MG63 (cell line): ENCODE measurements around the gene KCNIP3. TPM values are rescaled to one million over a fixed set of nuclear protein-coding genes. Genes with fewer than 3 reads are reported as not detected.

Source experiments
- DNase-seq: peaks from one replicate; pipeline ENCODE4 v3.0.0-alpha.2; 2020
- H3K27me3 ChIP-seq: fragments of 250-450 bp; sonication (Bioruptor Pico); 2 replicates; pipeline ENCODE4 v1.5.1; 2020; ENCODE audit warnings: mild to moderate bottlenecking, moderate library complexity
- H3K36me3 ChIP-seq: fragments of 250-450 bp; sonication (Bioruptor Pico); 2 replicates; pipeline ENCODE4 v1.5.1; 2020; ENCODE audit warnings: mild to moderate bottlenecking, moderate library complexity
- H3K4me3 ChIP-seq: fragments of 250-450 bp; sonication (Bioruptor Pico); 2 replicates; pipeline ENCODE4 v1.5.1; 2020; ENCODE audit warnings: mild to moderate bottlenecking, moderate library complexity
- H3K9me3 ChIP-seq: fragments of 250-450 bp; sonication (Bioruptor Pico); 2 replicates; pipeline ENCODE4 v1.5.1; 2020; ENCODE audit warnings: mild to moderate bottlenecking, moderate library complexity
- total RNA-seq: library from RNA; depleted of rRNA; stranded (reverse); fragments of >200 nt; shearing (Covaris generic); gene quantifications from 2 replicates; pipeline ENCODE4 v1.2.3, GENCODE V29; 2014; ENCODE audit warnings: low replicate concordance

The KCNIP3 gene
- total RNA-seq, 1 experiment from 2014 or later: 14.1 TPM

GRCh38 chr2:95303191-95303919, 6.2 kb downstream of the KCNIP3 start:
- no peak for DNase-seq
- no peaks in the 10 kb centered on the region for H3K9me3 ChIP-seq
- no peaks in the 10 kb centered on the region for H3K27me3 ChIP-seq
- H3K36me3 ChIP-seq: no peaks in the 10 kb centered on the region
- H3K4me3 ChIP-seq: no peak overlapping the region

GRCh38 chr2:95305380-95306061, 8.4 kb downstream of the KCNIP3 start:
- no peaks in the 10 kb centered on the region for H3K9me3 ChIP-seq
- DNase-seq: peak; percentile 91
- H3K27me3 ChIP-seq: no peaks in the 10 kb centered on the region
- H3K36me3 ChIP-seq: no peaks in the 10 kb centered on the region
- H3K4me3 ChIP-seq: no peak overlapping the region

- H3K9me3 ChIP-seq: no peaks in the 10 kb centered on the region
- H3K4me3 ChIP-seq: no peak overlapping the region
- no peaks in the 10 kb centered on the region for H3K36me3 ChIP-seq
- no peaks in the 10 kb centered on the region for H3K27me3 ChIP-seq
- no peak for DNase-seq
Observed at GRCh38 chr2:95306336-95306895, 9.3 kb downstream of the KCNIP3 start.

GRCh38 chr2:95307036-95307435, 9.9 kb downstream of the KCNIP3 start:
- no peaks in the 10 kb centered on the region for H3K9me3 ChIP-seq
- no peak overlapping the region for H3K4me3 ChIP-seq
- DNase-seq: no peak
- no peaks in the 10 kb centered on the region for H3K36me3 ChIP-seq
- no peaks in the 10 kb centered on the region for H3K27me3 ChIP-seq

GRCh38 chr2:95307878-95308277, 10.7 kb downstream of the KCNIP3 start:
- no peaks in the 10 kb centered on the region for H3K27me3 ChIP-seq
- H3K9me3 ChIP-seq: no peaks in the 10 kb centered on the region
- DNase-seq: no peak
- H3K36me3 ChIP-seq: no peaks in the 10 kb centered on the region
- no peak overlapping the region for H3K4me3 ChIP-seq

- H3K36me3 ChIP-seq: no peaks in the 10 kb centered on the region
- DNase-seq: no peak
- no peak overlapping the region for H3K4me3 ChIP-seq
- H3K27me3 ChIP-seq: no peaks in the 10 kb centered on the region
- no peaks in the 10 kb centered on the region for H3K9me3 ChIP-seq
Observed at GRCh38 chr2:95308426-95308990, 11.4 kb downstream of the KCNIP3 start.

GRCh38 chr2:95309599-95309998, 12.5 kb downstream of the KCNIP3 start:
- Histone ChIP-seq H3K4me3 (no peak overlapping the region), H3K27me3 (no peaks in the 10 kb centered on the region), H3K36me3 (no peaks in the 10 kb centered on the region), H3K9me3 (no peaks in the 10 kb centered on the region)
- DNase-seq: peak; percentile 73

- no peaks in the 10 kb centered on the region for H3K36me3 ChIP-seq
Observed at GRCh38 chr2:95310216-95310615, 13.1 kb downstream of the KCNIP3 start.

GRCh38 chr2:95310651-95311050, 13.5 kb downstream of the KCNIP3 start:
- Histone ChIP-seq H3K27me3 (no peaks in the 10 kb centered on the region), H3K4me3 (no peak overlapping the region), H3K36me3 (no peaks in the 10 kb centered on the region), H3K9me3 (no peaks in the 10 kb centered on the region)
- peak; percentile 95 for DNase-seq

More at GRCh38 chr2:95310216-95310615, 13.1 kb downstream of the KCNIP3 start:
- Histone ChIP-seq H3K9me3 (no peaks in the 10 kb centered on the region), H3K4me3 (no peak overlapping the region), H3K27me3 (no peaks in the 10 kb centered on the region)
- no peak for DNase-seq

- Histone ChIP-seq H3K4me3 (no peak overlapping the region), H3K9me3 (no peaks in the 10 kb centered on the region), H3K36me3 (no peaks in the 10 kb centered on the region), H3K27me3 (no peaks in the 10 kb centered on the region)
- no peak for DNase-seq
Observed at GRCh38 chr2:95311815-95312542, 14.8 kb downstream of the KCNIP3 start.

- H3K36me3 ChIP-seq: no peaks in the 10 kb centered on the region
- DNase-seq: no peak
- no peak overlapping the region for H3K4me3 ChIP-seq
- H3K9me3 ChIP-seq: no peaks in the 10 kb centered on the region
- no peaks in the 10 kb centered on the region for H3K27me3 ChIP-seq
Observed at GRCh38 chr2:95312543-95313201, 15.5 kb downstream of the KCNIP3 start.

- no peak for DNase-seq
- no peak overlapping the region for H3K4me3 ChIP-seq
- no peaks in the 10 kb centered on the region for H3K9me3 ChIP-seq
- no peaks in the 10 kb centered on the region for H3K27me3 ChIP-seq
- no peaks in the 10 kb centered on the region for H3K36me3 ChIP-seq
Observed at GRCh38 chr2:95313296-95314131, 16.4 kb downstream of the KCNIP3 start.

GRCh38 chr2:95314598-95314963, 17.4 kb downstream of the KCNIP3 start:
- DNase-seq: no peak
- Histone ChIP-seq H3K27me3 (no peaks in the 10 kb centered on the region), H3K4me3 (no peak overlapping the region), H3K36me3 (no peaks in the 10 kb centered on the region), H3K9me3 (no peaks in the 10 kb centered on the region)

GRCh38 chr2:95314964-95315611, 17.9 kb downstream of the KCNIP3 start:
- DNase-seq: peak; percentile 58
- Histone ChIP-seq H3K36me3 (no peaks in the 10 kb centered on the region), H3K4me3 (no peak overlapping the region), H3K27me3 (no peaks in the 10 kb centered on the region), H3K9me3 (no peaks in the 10 kb centered on the region)

- H3K36me3 ChIP-seq: no peaks in the 10 kb centered on the region
- peak; percentile 86 for DNase-seq
- no peaks in the 10 kb centered on the region for H3K9me3 ChIP-seq
- no peak overlapping the region for H3K4me3 ChIP-seq
- no peaks in the 10 kb centered on the region for H3K27me3 ChIP-seq
Observed at GRCh38 chr2:95315801-95316411, 18.8 kb downstream of the KCNIP3 start.
